ENCODE measurements around the gene HADHB. TPM values are rescaled to one million over a fixed set of nuclear protein-coding genes. Genes with fewer than 3 reads are reported as not detected.

Gene HADHB
- total RNA-seq, 1 experiment from 2014 or later: 65.5 TPM

GRCh38 chr2:26251893-26252292, 7.2 kb downstream of the HADHB start:
- BruUV-seq (replicated peaks): no TSS peak
- ChIA-PET CTCF (no interaction called here), RAD21 (ENCODE audit: low non-redundant PET in 1 of 2, low total read pairs in 2 of 2, uncharacterized antibody in 2 of 2, unreplicated experiment in 2 of 2) (no interaction called here), POLR2A (no interaction called here)
- no peak overlapping the region for H3K27ac ChIP-seq (ENCODE audit: low read depth, low read length)
- intact Hi-C loops (cut with micrococcal nuclease): no loop called here
- H3K4me1 ChIP-seq (ENCODE audit: control insufficient read depth in 1 of 2, insufficient read depth in 2 of 2, low read length in 2 of 2): no peaks in the 10 kb centered on the region; a peak in 1 of 4 replicates
- H3K4me3 ChIP-seq (replicated peaks in 1 of 2; ENCODE audit: low read depth in 1 of 2, low read length in 2 of 2): no peak overlapping the region
- TF ChIP-seq RAD21 (IDR thresholded peaks at IDR 0.05; ENCODE audit: low read depth) (no peak), EGR1 (IDR thresholded peaks at IDR 0.05; ENCODE audit: low read depth) (no peak), EZH2phosphoT487 (IDR thresholded peaks at IDR 0.05; ENCODE audit: borderline replicate concordance) (no peak), SIN3A (IDR thresholded peaks at IDR 0.05; ENCODE audit: low read depth) (no peak), SP1 (IDR thresholded peaks at IDR 0.05; ENCODE audit: low read depth) (no peak), CEBPB (IDR thresholded peaks at IDR 0.05; ENCODE audit: low read depth) (no peak), REST (IDR thresholded peaks at IDR 0.05; ENCODE audit: low read depth) (no peak), ZFX (IDR thresholded peaks at IDR 0.05) (no peak), ZBTB33 (IDR thresholded peaks at IDR 0.05; ENCODE audit: extremely low read depth, insufficient replicate concordance, low read length) (no peak), MAX (IDR thresholded peaks at IDR 0.05) (no peak), JUND (IDR thresholded peaks at IDR 0.05) (no peak), YY1 (IDR thresholded peaks at IDR 0.05; ENCODE audit: extremely low read depth, insufficient replicate concordance, low read depth, low read length) (no peak), SRF (IDR thresholded peaks at IDR 0.05; ENCODE audit: low read depth) (no peak), ELF1 (IDR thresholded peaks at IDR 0.05; ENCODE audit: borderline replicate concordance, low read depth) (no peak), FOSL1 (IDR thresholded peaks at IDR 0.05; ENCODE audit: low read depth) (no peak), POLR2A (IDR thresholded peaks at IDR 0.05; ENCODE audit: borderline replicate concordance, extremely low read depth, insufficient read depth, insufficient read length) (no peak), EZH2 (IDR thresholded peaks at IDR 0.05) (no peak), TCF7L2 (IDR thresholded peaks at IDR 0.05; ENCODE audit: borderline replicate concordance, extremely low read depth, insufficient read depth, insufficient read length) (no peak)
- TF ChIP-seq, protein P1, sequence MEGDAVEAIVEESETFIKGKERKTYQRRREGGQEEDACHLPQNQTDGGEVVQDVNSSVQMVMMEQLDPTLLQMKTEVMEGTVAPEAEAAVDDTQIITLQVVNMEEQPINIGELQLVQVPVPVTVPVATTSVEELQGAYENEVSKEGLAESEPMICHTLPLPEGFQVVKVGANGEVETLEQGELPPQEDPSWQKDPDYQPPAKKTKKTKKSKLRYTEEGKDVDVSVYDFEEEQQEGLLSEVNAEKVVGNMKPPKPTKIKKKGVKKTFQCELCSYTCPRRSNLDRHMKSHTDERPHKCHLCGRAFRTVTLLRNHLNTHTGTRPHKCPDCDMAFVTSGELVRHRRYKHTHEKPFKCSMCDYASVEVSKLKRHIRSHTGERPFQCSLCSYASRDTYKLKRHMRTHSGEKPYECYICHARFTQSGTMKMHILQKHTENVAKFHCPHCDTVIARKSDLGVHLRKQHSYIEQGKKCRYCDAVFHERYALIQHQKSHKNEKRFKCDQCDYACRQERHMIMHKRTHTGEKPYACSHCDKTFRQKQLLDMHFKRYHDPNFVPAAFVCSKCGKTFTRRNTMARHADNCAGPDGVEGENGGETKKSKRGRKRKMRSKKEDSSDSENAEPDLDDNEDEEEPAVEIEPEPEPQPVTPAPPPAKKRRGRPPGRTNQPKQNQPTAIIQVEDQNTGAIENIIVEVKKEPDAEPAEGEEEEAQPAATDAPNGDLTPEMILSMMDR (IDR thresholded peaks at IDR 0.05 in 2 of 3, conservative IDR thresholded peaks at IDR 0.05 in 1 of 3; ENCODE audit: borderline replicate concordance in 1 of 3, insufficient read depth in 1 of 3, low read depth in 2 of 3, low read length in 2 of 3): no peak
- H3K27me3 ChIP-seq (ENCODE audit: insufficient read depth, low read length): no peaks in the 10 kb centered on the region
- H3K79me2 ChIP-seq (ENCODE audit: insufficient read depth, low read length): peaks cover 62% of the 10 kb centered on the region
- no peak overlapping the region for H3K9ac ChIP-seq (ENCODE audit: low read length)
- H2AFZ ChIP-seq (ENCODE audit: low read depth, low read length, poor library complexity, severe bottlenecking): no peak overlapping the region
- no peak overlapping the region for H3K4me2 ChIP-seq (ENCODE audit: low read length)
- H3K9me2 ChIP-seq (ENCODE audit: insufficient read depth): no peaks in the 10 kb centered on the region
- DNase-seq (ENCODE audit: low read depth, low spot score): no peak
- H3K36me3 ChIP-seq (ENCODE audit: control insufficient read depth in 1 of 2, insufficient read depth in 2 of 2, low read length in 2 of 2): no peaks in the 10 kb centered on the region
- peaks cover 6% of the 10 kb centered on the region; the same call in 1 of the 2 replicates for H4K20me1 ChIP-seq (ENCODE audit: insufficient read depth)
- H3K9me3 ChIP-seq (ENCODE audit: control insufficient read depth in 1 of 2, insufficient read depth in 1 of 2, low read depth in 1 of 2, low read length in 2 of 2): no peaks in the 10 kb centered on the region
- ATAC-seq: no peak

Measured in HCT116 (cell line).